Bronchial epithelial cell (primary cell): ENCODE measurements around the gene SZRD1. TPM values are rescaled to one million over a fixed set of nuclear protein-coding genes. Genes with fewer than 3 reads are reported as not detected.

Experiments
- DNase-seq: peaks from one replicate; pipeline ENCODE4 v3.0.0-alpha.2; 2010; ENCODE audit warnings: low read depth
- FAIRE-seq: peaks from 2 replicates; lab custom pipeline; 2011; peaks lifted over from hg19 to GRCh38; lab: Jason Lieb, UNC
- H3K27me3 ChIP-seq: 2 replicates; pipeline ENCODE4 v1.5.1; 2011; ENCODE audit warnings: low read length; ENCODE audit not compliant: control insufficient read depth, insufficient read depth
- H3K36me3 ChIP-seq: 2 replicates; pipeline ENCODE4 v1.5.1; 2011; ENCODE audit warnings: low read length; ENCODE audit not compliant: control insufficient read depth, insufficient read depth
- H3K4me3 ChIP-seq: 2 replicates; pipeline ENCODE4 v1.5.1; 2011; ENCODE audit warnings: mild to moderate bottlenecking, low read depth, low read length, control low read depth
- CTCF ChIP-seq: IDR thresholded peaks from 2 replicates; pipeline ENCODE4 v1.5.1; 2011; ENCODE audit warnings: mild to moderate bottlenecking, moderate library complexity, low read length, control low read depth, inconsistent platforms; ENCODE audit not compliant: insufficient read depth, severe bottlenecking
- total RNA-seq: library from RNA; depleted of rRNA; stranded (reverse); fragments of >200 nt; gene quantifications from 2 replicates; pipeline ENCODE4 v1.2.1, GENCODE V29; 2014

The SZRD1 gene
- total RNA-seq, 1 donor from 2014 or later, result 10.8 TPM

GRCh38 chr1:16445052-16445451 lies 78.0 kb downstream of the SZRD1 start:
- TF ChIP-seq CTCF, result no peak
- no peaks in the 10 kb centered on the region for H3K27me3 ChIP-seq
- FAIRE-seq (no peak), DNase-seq (no peak)
- H3K36me3 ChIP-seq, result peaks cover 40% of the 10 kb centered on the region
- H3K4me3 ChIP-seq, result no peak overlapping the region

GRCh38 chr1:16446116-16446515 lies 79.1 kb downstream of the SZRD1 start:
- H3K27me3 ChIP-seq, result no peaks in the 10 kb centered on the region
- H3K4me3 ChIP-seq, result no peak overlapping the region
- FAIRE-seq (no peak), DNase-seq (no peak)
- peaks cover 40% of the 10 kb centered on the region for H3K36me3 ChIP-seq
- TF ChIP-seq CTCF, result no peak

DNA sequence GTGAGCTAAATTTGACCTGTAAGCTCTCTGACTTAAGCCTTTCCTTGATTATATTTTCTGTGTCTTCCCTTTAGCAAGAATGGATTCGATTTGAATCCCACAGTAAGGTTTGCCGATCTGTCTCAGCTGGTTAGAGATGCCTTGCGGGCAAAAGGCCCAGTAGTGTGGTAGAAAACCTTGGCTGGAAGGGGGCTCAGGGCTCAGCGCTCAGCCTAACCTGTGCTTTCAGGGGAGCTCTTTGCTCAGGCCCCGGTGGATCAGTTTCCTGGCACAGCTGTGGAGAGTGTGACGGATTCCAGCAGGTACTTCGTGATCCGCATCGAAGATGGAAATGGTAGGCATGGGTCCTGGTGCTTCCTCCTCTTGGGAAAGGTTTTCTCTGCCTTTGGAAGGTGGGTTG lies 80.6 kb downstream of the SZRD1 start:
- TF ChIP-seq CTCF, result no peak
- Histone ChIP-seq H3K4me3 (no peak overlapping the region), H3K27me3 (no peaks in the 10 kb centered on the region), H3K36me3 (peaks cover 49% of the 10 kb centered on the region)
- DNase-seq (no peak), FAIRE-seq (no peak)

Other genes starting within 250 kb of the SZRD1 start
- 117 and 144 TPM in 2 replicates for gene EPHA2, start 211.2 kb upstream of the SZRD1 start, total RNA-seq
- 3.2 and 6.1 TPM in 2 replicates for gene ARHGEF19, start 154.6 kb upstream of the SZRD1 start, total RNA-seq
- gene CPLANE2, start 130.1 kb upstream of the SZRD1 start, total RNA-seq, result 5.8 and 14.5 TPM in 2 replicates
- gene FBXO42, start 14.8 kb upstream of the SZRD1 start, total RNA-seq, result 10.8 and 18.1 TPM in 2 replicates
- gene SPATA21, start 70.2 kb downstream of the SZRD1 start, total RNA-seq, result not detected in 2 replicates
- gene NECAP2, start 73.5 kb downstream of the SZRD1 start, total RNA-seq, result 84.1 and 87.7 TPM in 2 replicates
- 2,323 and 5,262 TPM in 2 replicates for gene RNU1-1, start 147.0 kb downstream of the SZRD1 start, total RNA-seq
- 30.1 and 38.7 TPM in 2 replicates for gene NBPF1, start 246.3 kb downstream of the SZRD1 start, total RNA-seq